ENCODE measurements around the gene GPHA2. TPM values are rescaled to one million over a fixed set of nuclear protein-coding genes. Genes with fewer than 3 reads are reported as not detected.

GPHA2 gene
- total RNA-seq, 1 donor, result not detected

GRCh38 chr11:64891880-64892279, 43.8 kb downstream of the GPHA2 start:
- no peak for TF ChIP-seq CTCF (IDR thresholded peaks at IDR 0.05; ENCODE audit: extremely low read depth, low read depth, low read length)
- Histone ChIP-seq H3K27ac (ENCODE audit: low read depth, low read length) (no peak overlapping the region), H3K4me1 (ENCODE audit: insufficient read depth, low read length) (no peaks in the 10 kb centered on the region), H2AFZ (ENCODE audit: low read length) (no peak overlapping the region), H3K4me3 (ENCODE audit: insufficient read depth, low read length) (no peak overlapping the region), H3K79me2 (ENCODE audit: insufficient read depth, low read length) (no peaks in the 10 kb centered on the region), H3K27me3 (ENCODE audit: insufficient read depth, low read length) (no peaks in the 10 kb centered on the region), H4K20me1 (ENCODE audit: insufficient read depth, low read length) (no peaks in the 10 kb centered on the region), H3K36me3 (ENCODE audit: insufficient read depth, low read length) (peaks cover 5% of the 10 kb centered on the region), H3K9me3 (ENCODE audit: low read depth, low read length) (no peaks in the 10 kb centered on the region), H3K4me2 (ENCODE audit: insufficient read depth, low read length) (no peak overlapping the region)
- DNase-seq (ENCODE audit: insufficient read length, low spot score, missing footprints), result no peak

- Histone ChIP-seq H3K4me2 (ENCODE audit: insufficient read depth, low read length) (no peak overlapping the region), H3K27me3 (ENCODE audit: insufficient read depth, low read length) (no peaks in the 10 kb centered on the region), H3K4me1 (ENCODE audit: insufficient read depth, low read length) (no peaks in the 10 kb centered on the region), H2AFZ (ENCODE audit: low read length) (no peak overlapping the region), H3K27ac (ENCODE audit: low read depth, low read length) (no peak overlapping the region), H3K9me3 (ENCODE audit: low read depth, low read length) (no peaks in the 10 kb centered on the region), H3K36me3 (ENCODE audit: insufficient read depth, low read length) (peaks cover 5% of the 10 kb centered on the region), H3K4me3 (ENCODE audit: insufficient read depth, low read length) (no peak overlapping the region), H3K79me2 (ENCODE audit: insufficient read depth, low read length) (no peaks in the 10 kb centered on the region), H4K20me1 (ENCODE audit: insufficient read depth, low read length) (no peaks in the 10 kb centered on the region)
- TF ChIP-seq CTCF (IDR thresholded peaks at IDR 0.05; ENCODE audit: extremely low read depth, low read depth, low read length), result no peak
- DNase-seq (ENCODE audit: insufficient read length, low spot score, missing footprints), result no peak
Measured at GRCh38 chr11:64891215-64891848, 44.4 kb downstream of the GPHA2 start.

GRCh38 chr11:64890522-64890939, 45.2 kb downstream of the GPHA2 start:
- TF ChIP-seq CTCF (IDR thresholded peaks at IDR 0.05; ENCODE audit: extremely low read depth, low read depth, low read length), result no peak
- Histone ChIP-seq H3K27ac (ENCODE audit: low read depth, low read length) (no peak overlapping the region), H2AFZ (ENCODE audit: low read length) (no peak overlapping the region), H3K79me2 (ENCODE audit: insufficient read depth, low read length) (no peaks in the 10 kb centered on the region), H3K4me3 (ENCODE audit: insufficient read depth, low read length) (no peak overlapping the region), H3K9me3 (ENCODE audit: low read depth, low read length) (no peaks in the 10 kb centered on the region), H3K27me3 (ENCODE audit: insufficient read depth, low read length) (no peaks in the 10 kb centered on the region), H3K4me1 (ENCODE audit: insufficient read depth, low read length) (peaks cover 5% of the 10 kb centered on the region), H3K36me3 (ENCODE audit: insufficient read depth, low read length) (peaks cover 5% of the 10 kb centered on the region), H4K20me1 (ENCODE audit: insufficient read depth, low read length) (no peaks in the 10 kb centered on the region), H3K4me2 (ENCODE audit: insufficient read depth, low read length) (no peak overlapping the region)
- DNase-seq (ENCODE audit: insufficient read length, low spot score, missing footprints), result no peak

- TF ChIP-seq CTCF (IDR thresholded peaks at IDR 0.05; ENCODE audit: extremely low read depth, low read depth, low read length), result no peak
- Histone ChIP-seq H3K4me2 (ENCODE audit: insufficient read depth, low read length) (no peak overlapping the region), H4K20me1 (ENCODE audit: insufficient read depth, low read length) (no peaks in the 10 kb centered on the region), H3K79me2 (ENCODE audit: insufficient read depth, low read length) (no peaks in the 10 kb centered on the region), H2AFZ (ENCODE audit: low read length) (no peak overlapping the region), H3K27ac (ENCODE audit: low read depth, low read length) (no peak overlapping the region), H3K4me1 (ENCODE audit: insufficient read depth, low read length) (peaks cover 10% of the 10 kb centered on the region), H3K9me3 (ENCODE audit: low read depth, low read length) (no peaks in the 10 kb centered on the region), H3K27me3 (ENCODE audit: insufficient read depth, low read length) (no peaks in the 10 kb centered on the region), H3K4me3 (ENCODE audit: insufficient read depth, low read length) (no peak overlapping the region), H3K36me3 (ENCODE audit: insufficient read depth, low read length) (no peaks in the 10 kb centered on the region)
- DNase-seq (ENCODE audit: insufficient read length, low spot score, missing footprints), result no peak
Measured at GRCh38 chr11:64888729-64889511, 46.8 kb downstream of the GPHA2 start.

All from osteoblast (primary cell).